ENCODE results near the gene KRT6A.

- TF ChIP-seq POLR2AphosphoS5 (IDR thresholded peaks at IDR 0.05; ENCODE audit: low read depth, low read length) = no peak
- no peak for TF ChIP-seq POLR2A (IDR thresholded peaks at IDR 0.05; ENCODE audit: low read depth, low read length)
Observed at GRCh38 chr12:52494518-52494917, 1.5 kb upstream of the KRT6A start.

Measured in GM12892 (cell line).